Measurements from ENCODE around the gene MAPK8IP1.

MAPK8IP1 gene

DNA sequence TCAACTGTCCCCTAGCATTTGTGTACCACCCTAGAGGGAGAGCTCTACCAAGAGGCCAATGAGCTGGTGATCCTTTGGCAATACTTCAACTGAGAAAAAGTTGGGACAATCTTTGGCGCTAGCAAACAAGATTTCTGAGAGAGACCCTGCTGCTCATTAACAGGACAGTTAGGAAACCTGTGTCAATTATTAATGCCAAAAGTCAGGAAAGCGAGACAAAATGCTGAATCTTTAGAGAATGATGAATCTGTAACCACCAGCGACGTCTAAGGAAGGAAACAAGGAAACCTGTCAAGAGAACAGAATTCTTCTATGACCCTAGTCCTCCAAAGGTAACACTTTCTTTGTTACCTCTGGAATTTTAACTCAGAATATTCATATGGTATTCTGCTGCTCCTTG lies 56.9 kb downstream of the MAPK8IP1 start:
- no peak for DNase-seq (ENCODE audit: low read depth in 2 of 2)

GRCh38 chr11:45945397-45945999 lies 60.0 kb downstream of the MAPK8IP1 start:
- DNase-seq (ENCODE audit: low read depth in 2 of 2) = no peak

DNA sequence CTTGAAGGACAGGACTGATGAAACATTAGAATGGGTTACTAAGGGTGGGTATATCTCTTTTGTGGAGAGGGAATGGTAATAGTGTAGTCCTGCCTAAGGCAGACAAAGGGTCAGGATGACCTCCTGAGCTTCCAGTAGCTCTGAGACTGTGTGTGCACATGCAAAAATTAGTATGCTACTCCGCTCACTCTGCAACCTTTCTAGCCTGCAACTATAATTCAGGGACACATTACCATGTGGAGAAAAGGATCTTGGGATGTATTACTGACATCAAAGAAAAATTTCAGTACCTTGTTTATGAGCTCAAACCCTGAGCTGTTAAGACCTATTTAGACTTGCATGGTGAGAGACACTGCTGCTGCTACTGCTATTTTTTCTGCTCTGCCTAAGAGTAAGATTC lies 62.4 kb downstream of the MAPK8IP1 start:
- DNase-seq (ENCODE audit: low read depth in 2 of 2) = no peak

DNA sequence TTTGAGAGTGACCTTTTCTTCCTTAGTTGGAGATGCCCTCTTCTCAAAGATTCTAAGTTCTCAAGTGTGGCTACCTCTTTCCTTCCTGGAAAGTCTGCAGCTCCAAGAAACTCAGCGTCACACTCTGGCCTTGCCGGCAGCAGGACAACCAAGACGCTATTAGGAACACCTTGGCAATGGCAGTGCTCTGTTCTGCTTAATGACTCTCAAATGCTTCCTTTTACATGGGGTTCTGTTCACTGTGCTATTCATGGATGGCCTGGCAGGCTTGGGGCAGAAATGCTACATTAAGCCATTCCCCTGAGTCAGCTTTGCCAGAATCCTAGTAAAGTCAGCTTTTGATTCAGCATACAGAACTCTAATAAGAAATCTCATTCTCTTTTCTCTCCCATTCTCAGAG lies 62.9 kb downstream of the MAPK8IP1 start:
- DNase-seq (ENCODE audit: low read depth in 2 of 2) = no peak

- DNase-seq (ENCODE audit: low read depth in 2 of 2) = no peak
Observed at GRCh38 chr11:45949992-45950407, 64.5 kb downstream of the MAPK8IP1 start.
